ENCODE results near the gene LRP1.

LRP1 gene

GRCh38 chr12:57173683-57174082 lies 45.4 kb downstream of the LRP1 start:
- DNase-seq (ENCODE audit: low read depth, low spot score) = no peak

- no peak for DNase-seq (ENCODE audit: low read depth, low spot score)
These were observed 47.3 kb downstream of the LRP1 start for GRCh38 chr12:57175428-57176138.

DNA sequence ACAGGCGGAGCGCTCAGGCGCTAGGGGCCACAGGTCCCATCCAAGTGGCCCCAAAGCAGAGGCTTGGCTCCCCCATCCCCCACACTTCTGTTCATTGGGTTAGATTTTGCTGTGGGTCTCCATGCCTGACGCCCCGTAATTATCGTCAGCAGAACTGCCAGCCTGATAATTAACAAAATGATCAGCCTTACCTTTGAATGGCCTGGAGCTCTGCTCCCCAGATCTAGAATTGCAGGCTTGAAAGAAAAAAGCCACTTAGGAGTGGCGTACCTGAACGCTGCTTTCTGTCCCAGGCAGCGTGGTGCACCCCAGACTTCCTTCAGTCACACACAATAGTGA lies 47.8 kb downstream of the LRP1 start:
- no peak for DNase-seq (ENCODE audit: low read depth, low spot score)

- no peak for DNase-seq (ENCODE audit: low read depth, low spot score)
These were observed 48.6 kb downstream of the LRP1 start for GRCh38 chr12:57176846-57177245.

DNA sequence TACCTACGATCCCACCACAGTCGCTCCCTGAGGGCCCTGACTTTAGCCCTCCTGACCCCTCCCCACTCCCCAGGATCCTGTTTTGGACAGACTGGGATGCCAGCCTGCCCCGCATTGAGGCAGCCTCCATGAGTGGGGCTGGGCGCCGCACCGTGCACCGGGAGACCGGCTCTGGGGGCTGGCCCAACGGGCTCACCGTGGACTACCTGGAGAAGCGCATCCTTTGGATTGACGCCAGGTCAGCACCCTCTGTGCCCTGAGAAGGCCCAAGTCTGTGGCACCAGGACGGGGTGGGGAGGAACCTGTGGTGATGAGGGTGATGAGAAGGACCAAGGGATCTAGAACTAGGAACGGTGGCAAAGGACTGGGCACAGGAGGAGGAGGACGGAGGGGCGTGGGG lies 49.1 kb downstream of the LRP1 start:
- no peak for DNase-seq (ENCODE audit: low read depth, low spot score)

GRCh38 chr12:57178213-57178612 lies 49.9 kb downstream of the LRP1 start:
- DNase-seq (ENCODE audit: low read depth, low spot score) = no peak

DNA sequence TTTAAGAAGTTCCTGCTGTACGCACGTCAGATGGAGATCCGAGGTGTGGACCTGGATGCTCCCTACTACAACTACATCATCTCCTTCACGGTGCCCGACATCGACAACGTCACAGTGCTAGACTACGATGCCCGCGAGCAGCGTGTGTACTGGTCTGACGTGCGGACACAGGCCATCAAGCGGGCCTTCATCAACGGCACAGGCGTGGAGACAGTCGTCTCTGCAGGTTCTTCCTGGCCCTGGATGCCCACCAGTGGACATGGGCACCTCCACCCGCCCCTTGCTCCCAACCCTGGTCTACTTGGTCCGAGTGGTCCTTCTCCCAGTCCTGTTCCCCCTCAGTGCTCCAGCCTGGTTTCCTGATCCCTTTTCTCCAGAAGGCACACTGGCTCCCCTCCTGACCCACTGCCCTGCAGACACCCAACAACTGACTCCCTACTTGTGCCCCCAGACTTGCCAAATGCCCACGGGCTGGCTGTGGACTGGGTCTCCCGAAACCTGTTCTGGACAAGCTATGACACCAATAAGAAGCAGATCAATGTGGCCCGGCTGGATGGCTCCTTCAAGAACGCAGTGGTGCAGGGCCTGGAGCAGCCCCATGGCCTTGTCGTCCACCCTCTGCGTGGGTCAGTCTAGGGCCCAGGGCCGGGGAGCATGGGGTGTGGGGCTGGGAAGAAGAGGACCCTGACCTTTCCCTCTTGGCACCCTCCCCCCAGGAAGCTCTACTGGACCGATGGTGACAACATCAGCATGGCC lies 51.2 kb downstream of the LRP1 start:
- DNase-seq (ENCODE audit: low read depth, low spot score) = no peak

DNA sequence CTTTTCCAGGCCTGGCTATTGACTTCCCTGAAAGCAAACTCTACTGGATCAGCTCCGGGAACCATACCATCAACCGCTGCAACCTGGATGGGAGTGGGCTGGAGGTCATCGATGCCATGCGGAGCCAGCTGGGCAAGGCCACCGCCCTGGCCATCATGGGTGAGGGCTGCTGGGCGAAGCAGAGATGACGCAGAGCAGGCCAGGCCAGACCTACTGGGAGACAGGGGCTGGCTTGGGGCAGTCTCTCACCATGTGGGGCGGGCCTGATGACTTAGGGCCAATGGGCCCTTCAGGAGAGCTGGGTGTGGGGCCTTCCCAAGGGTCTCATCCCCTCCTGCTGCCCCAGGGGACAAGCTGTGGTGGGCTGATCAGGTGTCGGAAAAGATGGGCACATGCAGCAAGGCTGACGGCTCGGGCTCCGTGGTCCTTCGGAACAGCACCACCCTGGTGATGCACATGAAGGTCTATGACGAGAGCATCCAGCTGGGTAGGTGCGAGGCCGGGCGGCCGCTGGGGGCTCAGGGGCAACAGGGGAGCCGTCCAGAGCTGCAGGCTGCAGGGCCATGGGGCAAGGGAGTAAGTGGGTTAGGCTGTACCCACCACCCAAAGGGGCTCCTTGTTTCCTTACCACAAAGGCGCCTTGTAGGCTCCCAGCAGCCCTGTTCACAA lies 52.2 kb downstream of the LRP1 start:
- no peak for DNase-seq (ENCODE audit: low read depth, low spot score)

GRCh38 chr12:57181072-57181471 lies 52.8 kb downstream of the LRP1 start:
- no peak for DNase-seq (ENCODE audit: low read depth, low spot score)

DNA sequence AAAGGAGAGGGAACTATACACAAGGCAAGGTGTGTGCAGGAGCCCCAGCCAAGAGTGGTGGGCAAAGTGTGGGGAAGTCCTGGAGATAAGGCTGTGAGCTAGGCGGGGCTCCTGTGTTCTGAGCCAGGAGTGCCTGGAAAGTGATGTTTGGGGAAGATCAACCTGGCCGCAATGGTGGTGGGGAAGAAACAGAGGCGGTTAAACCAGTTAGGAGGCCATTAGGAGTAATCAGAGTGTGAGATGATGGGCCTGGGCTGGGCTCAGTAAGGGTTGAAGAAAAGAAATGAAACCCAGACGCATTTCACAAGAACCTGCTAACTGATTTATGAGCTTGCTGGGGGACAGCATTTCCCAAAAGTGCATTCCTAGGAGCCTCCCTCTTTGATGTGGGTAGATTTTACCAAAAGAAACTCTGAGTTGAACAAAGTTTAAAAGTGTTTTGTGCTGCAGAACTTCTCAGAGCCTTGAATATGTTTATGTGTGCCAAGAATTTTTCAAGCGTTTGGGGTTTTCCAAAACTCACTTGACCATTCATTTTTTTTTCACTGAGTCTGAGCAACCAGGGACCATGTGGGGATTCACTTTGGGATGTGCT lies 53.4 kb downstream of the LRP1 start:
- DNase-seq (ENCODE audit: low read depth, low spot score) = no peak

- DNase-seq (ENCODE audit: low read depth, low spot score) = peak; percentile 61
These were observed 54.8 kb downstream of the LRP1 start for GRCh38 chr12:57182918-57183575.

- no peak for DNase-seq (ENCODE audit: low read depth, low spot score)
These were observed 55.8 kb downstream of the LRP1 start for GRCh38 chr12:57183939-57184725.

DNA sequence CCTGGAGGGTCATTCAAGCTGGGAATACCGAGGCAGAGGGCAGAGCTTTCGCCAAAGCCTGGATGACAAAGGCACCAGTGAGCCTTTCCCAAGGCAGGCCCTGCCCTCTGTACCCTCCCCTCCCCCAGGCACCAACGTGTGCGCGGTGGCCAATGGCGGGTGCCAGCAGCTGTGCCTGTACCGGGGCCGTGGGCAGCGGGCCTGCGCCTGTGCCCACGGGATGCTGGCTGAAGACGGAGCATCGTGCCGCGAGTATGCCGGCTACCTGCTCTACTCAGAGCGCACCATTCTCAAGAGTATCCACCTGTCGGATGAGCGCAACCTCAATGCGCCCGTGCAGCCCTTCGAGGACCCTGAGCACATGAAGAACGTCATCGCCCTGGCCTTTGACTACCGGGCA lies 57.1 kb downstream of the LRP1 start:
- DNase-seq (ENCODE audit: low read depth, low spot score) = no peak

DNA sequence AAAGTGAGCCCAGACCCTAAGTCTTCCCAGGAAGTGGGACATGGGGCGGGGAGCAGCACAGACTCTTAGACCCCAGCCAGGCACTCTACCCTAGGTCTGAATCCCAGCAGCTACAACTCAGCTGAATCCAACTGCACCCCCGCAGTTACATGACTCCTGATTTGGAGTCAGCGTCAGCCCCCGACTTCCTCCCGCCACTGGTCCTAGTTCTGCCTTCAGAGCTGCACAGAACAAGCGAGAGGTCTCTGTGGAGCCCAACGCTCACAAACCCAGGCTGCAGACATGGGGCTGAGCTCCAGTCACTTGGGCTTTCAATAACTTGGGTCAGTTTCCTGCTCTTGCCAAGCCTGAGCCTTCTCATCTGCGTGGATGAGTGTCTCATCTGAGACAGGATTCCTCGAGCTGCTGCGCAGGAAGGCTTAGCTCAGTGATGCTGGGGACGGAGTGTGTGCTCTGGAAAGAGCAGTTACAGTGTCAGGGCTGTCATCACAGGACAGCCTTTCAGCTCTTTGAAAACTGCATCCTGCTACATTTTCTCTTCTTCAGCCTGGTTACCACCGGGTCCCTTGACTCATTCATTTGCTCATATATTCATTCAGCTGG lies 57.7 kb downstream of the LRP1 start:
- no peak for DNase-seq (ENCODE audit: low read depth, low spot score)

DNA sequence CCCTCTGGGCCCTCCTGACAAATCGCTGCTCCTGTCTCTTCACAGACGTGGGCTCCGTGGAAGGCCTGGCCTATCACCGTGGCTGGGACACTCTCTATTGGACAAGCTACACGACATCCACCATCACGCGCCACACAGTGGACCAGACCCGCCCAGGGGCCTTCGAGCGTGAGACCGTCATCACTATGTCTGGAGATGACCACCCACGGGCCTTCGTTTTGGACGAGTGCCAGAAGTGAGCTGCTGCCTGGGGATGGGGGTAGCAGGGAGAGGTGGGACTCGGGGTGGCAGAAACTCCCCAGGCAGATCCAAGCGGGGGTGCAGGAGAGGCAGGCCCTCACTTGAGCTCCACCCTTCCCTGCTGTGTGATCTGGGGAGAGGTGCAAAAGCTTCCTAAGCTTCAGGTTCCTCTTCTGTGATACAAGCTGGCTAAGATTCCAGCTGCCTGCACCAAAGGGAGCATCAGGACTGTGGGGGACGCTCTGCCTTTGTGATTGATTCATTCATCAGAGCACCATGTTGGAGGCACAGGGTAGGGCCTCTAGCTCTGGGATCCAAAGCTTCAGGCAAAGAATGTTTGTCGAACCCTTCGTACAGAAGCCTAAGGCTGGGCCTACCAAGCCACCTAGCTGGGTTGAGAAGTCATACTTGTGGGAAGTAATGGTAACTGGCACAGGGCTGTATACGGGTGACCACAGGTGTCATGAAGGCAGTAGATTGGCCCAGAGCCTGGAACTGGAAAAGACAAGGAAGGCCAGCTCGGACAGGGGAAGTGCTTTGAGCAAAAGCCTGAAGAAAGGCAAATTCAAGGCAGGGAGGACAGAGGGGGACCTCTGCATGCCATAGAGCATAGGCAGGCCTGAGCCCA lies 59.2 kb downstream of the LRP1 start:
- DNase-seq (ENCODE audit: low read depth, low spot score) = no peak

GRCh38 chr12:57188090-57188425 lies 59.8 kb downstream of the LRP1 start:
- no peak for DNase-seq (ENCODE audit: low read depth, low spot score)

GRCh38 chr12:57190037-57190436 lies 61.8 kb downstream of the LRP1 start:
- DNase-seq (ENCODE audit: low read depth, low spot score) = no peak

GRCh38 chr12:57190821-57191220 lies 62.5 kb downstream of the LRP1 start:
- DNase-seq (ENCODE audit: low read depth, low spot score) = no peak

DNA sequence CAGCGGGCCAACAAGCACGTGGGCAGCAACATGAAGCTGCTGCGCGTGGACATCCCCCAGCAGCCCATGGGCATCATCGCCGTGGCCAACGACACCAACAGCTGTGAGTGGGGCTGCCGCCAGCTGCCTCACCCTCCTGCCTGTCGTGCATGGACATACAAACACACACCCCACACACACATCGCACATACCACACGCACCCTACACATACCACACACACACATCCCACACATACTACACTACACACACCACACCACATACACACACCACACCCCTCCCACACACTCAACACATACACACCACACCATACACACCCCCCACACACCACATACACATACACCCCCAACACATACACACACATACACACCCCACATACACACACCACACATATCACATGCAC lies 63.1 kb downstream of the LRP1 start:
- no peak for DNase-seq (ENCODE audit: low read depth, low spot score)

GRCh38 chr12:57192920-57193319 lies 64.6 kb downstream of the LRP1 start:
- DNase-seq (ENCODE audit: low read depth, low spot score) = no peak
